Fibroblast of skin of left quadriceps (primary cell): Measurements from ENCODE around the gene PAQR9.
"Not testable (repeated sequence)": the region's sequence is repeated elsewhere in the genome, so short reads cannot be mapped to it uniquely, and the experiment has no call there.

Experiments used
- DNase-seq, 2 experiments: peaks; one replicate each; pipeline ENCODE4 v3.0.0-alpha.2; 2013; ENCODE audit warnings: low read depth in 2 of 2

The PAQR9 gene

GRCh38 chr3:142963516-142964448 is at the start of gene PAQR9:
PAQR9 (minus strand) TSS chr3:142963674; CDS start chr3:142963336, 338 bp downstream.
- DNase-seq, result no peak

- DNase-seq, result no peak
Observed at GRCh38 chr3:143011705-143012104, 48.2 kb upstream of the PAQR9 start.

- DNase-seq, result no peak
Observed at GRCh38 chr3:143010024-143010423, 46.5 kb upstream of the PAQR9 start.

- no peak for DNase-seq
Observed at GRCh38 chr3:143004823-143005222, 41.3 kb upstream of the PAQR9 start.

- DNase-seq, result no peak
Observed at GRCh38 chr3:143002727-143003126, 39.3 kb upstream of the PAQR9 start.

GRCh38 chr3:143002083-143002712 is 38.7 kb upstream of the PAQR9 start:
- no peak for DNase-seq

GRCh38 chr3:143001369-143002082 is 38.1 kb upstream of the PAQR9 start, which contains the start of gene U2SURP:
U2SURP (plus strand) TSS chr3:143001570; CDS start chr3:143001629, 59 bp downstream.
- peak; percentile 95 for DNase-seq

- DNase-seq, result no peak
Observed at GRCh38 chr3:143001034-143001368, 37.5 kb upstream of the PAQR9 start.

GRCh38 chr3:143000528-143000927 is 37.1 kb upstream of the PAQR9 start:
- no peak for DNase-seq

- DNase-seq, result no peak
Observed at GRCh38 chr3:142999881-143000280, 36.4 kb upstream of the PAQR9 start.

GRCh38 chr3:142998439-142998838 is 35.0 kb upstream of the PAQR9 start:
- peak in 1 of 2 experiments; percentile 23 for DNase-seq

- DNase-seq, result no peak
Observed at GRCh38 chr3:142997330-142997729, 33.9 kb upstream of the PAQR9 start.

GRCh38 chr3:142993958-142994442 is 30.5 kb upstream of the PAQR9 start:
- DNase-seq, result peak; percentile 41 to 49

GRCh38 chr3:142992323-142992722 is 28.8 kb upstream of the PAQR9 start:
- no peak for DNase-seq

GRCh38 chr3:142990721-142991120 is 27.2 kb upstream of the PAQR9 start:
- DNase-seq, result no peak

- DNase-seq, result not testable (repeated sequence)
Observed at GRCh38 chr3:142988826-142989225, 25.4 kb upstream of the PAQR9 start.

GRCh38 chr3:142988221-142988620 is 24.7 kb upstream of the PAQR9 start:
- DNase-seq, result not testable (repeated sequence)

- DNase-seq, result no peak
Observed at GRCh38 chr3:142987707-142988106, 24.2 kb upstream of the PAQR9 start.

- DNase-seq, result no peak
Observed at GRCh38 chr3:142987080-142987700, 23.7 kb upstream of the PAQR9 start.

GRCh38 chr3:142984255-142984654 is 20.8 kb upstream of the PAQR9 start:
- DNase-seq, result no peak

GRCh38 chr3:142983318-142983717 is 19.8 kb upstream of the PAQR9 start:
- DNase-seq, result no peak
